ENCODE data around the gene FOXA3.

DNA sequence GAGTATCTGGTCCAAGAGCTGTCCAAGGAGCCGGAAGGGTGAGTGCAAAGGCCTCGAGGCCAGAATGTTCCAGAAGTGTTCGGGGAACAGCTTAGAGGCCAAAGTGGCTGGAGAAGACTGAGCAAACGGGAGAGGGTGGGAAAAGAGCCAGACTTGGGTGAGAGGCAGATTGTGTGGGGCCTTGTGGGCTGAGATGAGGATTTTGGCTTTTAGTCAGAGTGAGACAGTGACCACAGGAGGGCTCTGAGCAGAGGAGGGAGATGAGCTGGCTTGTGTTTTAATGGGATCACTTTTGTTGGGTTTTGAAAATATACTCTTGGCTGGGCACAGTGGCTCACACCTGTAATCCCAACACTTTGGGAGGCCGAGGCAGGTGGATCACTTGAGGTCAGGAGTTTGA, 44.8 kb downstream of the FOXA3 start:
- TF ChIP-seq CTCF (IDR thresholded peaks at IDR 0.05 in 2 of 3, conservative IDR thresholded peaks at IDR 0.05 in 1 of 3; ENCODE audit: control insufficient read depth in 2 of 3, extremely low read depth in 1 of 3, insufficient read depth in 1 of 3, low read depth in 3 of 3, low read length in 3 of 3) (no peak), NR2C2 (IDR thresholded peaks at IDR 0.05; ENCODE audit: borderline replicate concordance, control insufficient read depth, insufficient read length, low read depth) (no peak), ETV6 (conservative IDR thresholded peaks at IDR 0.05 in 1 of 2, IDR thresholded peaks at IDR 0.05 in 1 of 2; ENCODE audit: borderline replicate concordance in 1 of 2, low read depth in 1 of 2) (no peak), HCFC1 (IDR thresholded peaks at IDR 0.05; ENCODE audit: low read length) (no peak), POLR2A (IDR thresholded peaks at IDR 0.05; ENCODE audit: low read depth, low read length) (no peak), RAD21 (IDR thresholded peaks at IDR 0.05; ENCODE audit: insufficient read depth, low read depth, low read length) (no peak), BCL11A (IDR thresholded peaks at IDR 0.05; ENCODE audit: low read depth, low read length) (no peak), ATF7 (IDR thresholded peaks at IDR 0.05; ENCODE audit: low read depth) (no peak), EP300 (IDR thresholded peaks at IDR 0.05; ENCODE audit: borderline replicate concordance in 1 of 2, control insufficient read depth in 1 of 2, low read depth in 2 of 2, low read length in 2 of 2) (no peak)

All from GM12878 (cell line).